ENCODE measurements around the gene SREK1IP1.

DNA sequence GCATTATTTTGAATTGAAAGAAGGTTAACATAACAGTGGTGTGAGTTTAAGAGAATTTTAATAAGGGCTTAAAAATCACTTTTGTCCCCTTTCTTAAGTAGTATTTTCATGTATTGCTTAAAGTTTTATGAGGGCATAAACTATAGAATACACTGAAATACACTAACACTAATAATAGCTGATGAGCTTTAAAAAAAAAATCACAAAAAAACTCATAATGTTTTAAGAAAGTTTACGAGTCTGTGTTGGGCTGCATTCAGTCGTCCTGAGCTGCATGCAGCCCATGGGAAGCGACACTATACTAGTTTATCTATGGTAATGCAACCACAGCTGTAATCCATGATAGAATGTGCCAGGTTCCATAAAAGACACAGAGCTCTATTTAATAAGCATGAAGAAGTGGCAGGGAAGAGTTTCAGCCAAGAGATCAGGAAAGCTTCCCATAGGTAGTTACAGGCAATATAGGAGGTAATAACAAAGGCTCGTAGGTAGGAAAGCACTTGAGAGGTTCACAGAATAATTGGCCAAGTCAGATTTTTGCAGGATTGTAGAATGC, 4.5 kb downstream of the SREK1IP1 start:
- TF ChIP-seq GATA2 (IDR thresholded peaks at IDR 0.05; ENCODE audit: low read depth, low read length): no peak
- no peak for TF ChIP-seq GATA3 (IDR thresholded peaks at IDR 0.05; ENCODE audit: low read depth, low read length)

Data from SH-SY5Y (cell line).